IMR-90 (cell line): Measurements from ENCODE around the gene KCTD4. TPM values are rescaled to one million over a fixed set of nuclear protein-coding genes. Genes with fewer than 3 reads are reported as not detected.

Experiments
- ATAC-seq: fragments of 200-7000 bp; cut with Tn5 transposase; 2 replicates; pipeline ENCODE4 v1.9.1; 2020; ENCODE audit warnings: low read depth, mild to moderate bottlenecking, moderate library complexity
- BruUV-seq: library from RNA; stranded (reverse); fragments of 400-500 nt; replicated peaks from 2 replicates; lab custom pipeline; 2021; lab: Mats Ljungman, UMichigan
- CTCF ChIA-PET: fragments of 300-600 bp; formaldehyde crosslinking; extraction: SDS; loops from one replicate; lab custom pipeline; 2021; ENCODE audit warnings: antibody characterized with exemption; lab: Yijun Ruan, JAX
- POLR2A ChIA-PET: fragments of 300-600 bp; sonication (Branson Sonifier 250); formaldehyde crosslinking; loops from one replicate; lab custom pipeline; 2022; ENCODE audit warnings: antibody characterized with exemption; ENCODE audit not compliant: unreplicated experiment; lab: Charles Lee
- DNase-seq: peaks from one replicate; pipeline ENCODE4 v3.0.0; 2013
- H2AFZ ChIP-seq: replicated peaks from 2 replicates; pipeline ENCODE3; 2013; ENCODE audit warnings: low read length, mild to moderate bottlenecking; ENCODE audit not compliant: poor library complexity
- H2AK5ac ChIP-seq: 2 replicates; pipeline ENCODE4 v1.6.1; 2013; ENCODE audit warnings: low read depth, low read length, inconsistent platforms
- H2AK9ac ChIP-seq: replicated peaks from 2 replicates; pipeline ENCODE3; 2013; ENCODE audit warnings: mild to moderate bottlenecking, low read depth, low read length, moderate library complexity; ENCODE audit not compliant: poor library complexity
- H2BK120ac ChIP-seq: 2 replicates; pipeline ENCODE4 v1.6.1; 2013; ENCODE audit warnings: low read depth, low read length, inconsistent platforms
- H2BK15ac ChIP-seq: 3 replicates; pipeline ENCODE4 v1.6.1; 2013; ENCODE audit warnings: low read depth, low read length, inconsistent platforms
- H2BK20ac ChIP-seq: 2 replicates; pipeline ENCODE4 v1.6.1; 2013; ENCODE audit warnings: low read depth, mild to moderate bottlenecking, inconsistent platforms, low read length, moderate library complexity
- H2BK5ac ChIP-seq: 2 replicates; pipeline ENCODE4 v1.6.1; 2013; ENCODE audit warnings: mild to moderate bottlenecking, low read depth, low read length, inconsistent platforms; ENCODE audit not compliant: poor library complexity, severe bottlenecking
- H3K14ac ChIP-seq: replicated peaks from 2 replicates; pipeline ENCODE4 v1.6.1; 2013; ENCODE audit warnings: low read depth, low read length, inconsistent platforms
- H3K18ac ChIP-seq: 2 replicates; pipeline ENCODE4 v1.6.1; 2013; ENCODE audit warnings: low read depth, low read length, control low read depth
- H3K23ac ChIP-seq: 2 replicates; pipeline ENCODE4 v1.6.1; 2013; ENCODE audit warnings: low read depth, low read length, inconsistent platforms
- H3K27ac ChIP-seq: 2 replicates; pipeline ENCODE4 v1.5.1; 2013; ENCODE audit warnings: mild to moderate bottlenecking, control low read depth, low read length; ENCODE audit not compliant: insufficient read depth
- H3K27me3 ChIP-seq: 2 replicates; pipeline ENCODE4 v1.6.1; 2013; ENCODE audit warnings: low read length; ENCODE audit not compliant: control insufficient read depth, insufficient read depth
- H3K36me3 ChIP-seq: 2 replicates; pipeline ENCODE4 v1.6.1; 2013; ENCODE audit warnings: low read length, mixed read lengths; ENCODE audit not compliant: control insufficient read depth, insufficient read depth
- H3K4ac ChIP-seq: 2 replicates; pipeline ENCODE4 v1.6.1; 2013; ENCODE audit warnings: low read depth, low read length, inconsistent platforms
- H3K4me1 ChIP-seq: 2 replicates; pipeline ENCODE4 v1.6.1; 2013; ENCODE audit warnings: low read length, mixed read lengths; ENCODE audit not compliant: control insufficient read depth, insufficient read depth
- H3K4me2 ChIP-seq: 2 replicates; pipeline ENCODE4 v1.6.1; 2013; ENCODE audit warnings: low read depth, mild to moderate bottlenecking, control low read depth, low read length, moderate library complexity
- H3K4me3 ChIP-seq: 2 replicates; pipeline ENCODE4 v1.5.1; 2013; ENCODE audit warnings: low read depth, mild to moderate bottlenecking, control low read depth, low read length, moderate library complexity; ENCODE audit not compliant: insufficient read depth
- H3K56ac ChIP-seq: 2 replicates; pipeline ENCODE4 v1.6.1; 2013; ENCODE audit warnings: low read length, inconsistent platforms; ENCODE audit not compliant: insufficient read depth; ENCODE audit errors: extremely low read depth
- H3K79me1 ChIP-seq, 2 experiments: 2 replicates each; pipeline ENCODE4 v1.6.1; 2013; ENCODE audit warnings: low read length in 2 of 2, inconsistent platforms in 1 of 2, low read depth in 1 of 2
- H3K9ac ChIP-seq: 2 replicates; pipeline ENCODE4 v1.6.1; 2013; ENCODE audit warnings: low read depth, low read length, control low read depth
- H3K9me1 ChIP-seq: 2 replicates; pipeline ENCODE4 v1.6.1; 2013; ENCODE audit warnings: low read length, inconsistent platforms; ENCODE audit not compliant: insufficient read depth
- H3K9me3 ChIP-seq: 2 replicates; pipeline ENCODE4 v1.6.1; 2013; ENCODE audit warnings: low read length; ENCODE audit not compliant: control insufficient read depth, insufficient read depth
- H4K20me1 ChIP-seq: 2 replicates; pipeline ENCODE4 v1.6.1; 2013; ENCODE audit warnings: low read length, inconsistent platforms; ENCODE audit not compliant: insufficient read depth
- H4K5ac ChIP-seq: 2 replicates; pipeline ENCODE4 v1.6.1; 2013; ENCODE audit warnings: mild to moderate bottlenecking, low read depth, low read length, control low read depth
- H4K8ac ChIP-seq, 2 experiments: 2 replicates each; pipeline ENCODE4 v1.6.1; 2013; ENCODE audit warnings: low read depth in 2 of 2, low read length in 2 of 2, control low read depth in 1 of 2, inconsistent platforms in 1 of 2
- H4K91ac ChIP-seq: 2 replicates; pipeline ENCODE4 v1.6.1; 2013; ENCODE audit warnings: low read depth, low read length, inconsistent platforms; ENCODE audit not compliant: insufficient read depth
- CEBPB ChIP-seq: IDR thresholded peaks from 2 replicates; pipeline ENCODE4 v1.6.1; 2012; ENCODE audit warnings: low read depth, low read length, improper control_type of control experiment
- FOS ChIP-seq: fragments of 150-350 bp; IDR thresholded peaks from 2 replicates; pipeline ENCODE4 v1.6.1; 2016; ENCODE audit warnings: low read depth, low read length
- MAZ ChIP-seq: IDR thresholded peaks from 2 replicates; pipeline ENCODE4 v1.6.1; 2012; ENCODE audit warnings: low read depth, mild to moderate bottlenecking, low read length, improper control_type of control experiment, moderate library complexity, borderline replicate concordance
- MXI1 ChIP-seq: IDR thresholded peaks from 2 replicates; pipeline ENCODE4 v1.6.1; 2012; ENCODE audit warnings: low read depth, mild to moderate bottlenecking, low read length, moderate library complexity, borderline replicate concordance
- RAD21 ChIP-seq: IDR thresholded peaks from 2 replicates; pipeline ENCODE4 v1.6.1; 2012; ENCODE audit warnings: low read length, improper control_type of control experiment
- RCOR1 ChIP-seq: IDR thresholded peaks from 2 replicates; pipeline ENCODE4 v1.6.1; 2012; ENCODE audit warnings: mild to moderate bottlenecking, low read length, improper control_type of control experiment; ENCODE audit not compliant: insufficient replicate concordance
- SMC3 ChIP-seq: fragments of 150-350 bp; IDR thresholded peaks from 2 replicates; pipeline ENCODE4 v1.6.1; 2016; ENCODE audit warnings: low read depth, mild to moderate bottlenecking, antibody characterized with exemption, low read length, moderate library complexity
- USF2 ChIP-seq: fragments of 150-350 bp; IDR thresholded peaks from 2 replicates; pipeline ENCODE4 v1.6.1; 2017; ENCODE audit warnings: mild to moderate bottlenecking, antibody characterized with exemption, low read length, low read depth
- WGBS, 2 experiments: methylation state at CpG; one replicate each; pipeline versions ENCODE4 v1.1.5 to v1.1.7; 2013; ENCODE audit warnings: missing lambda C conversion rate in 2 of 2; ENCODE audit not compliant: insufficient read length in 1 of 2; ENCODE audit errors: extremely low coverage in 2 of 2; 5-methylcytosine and 5-hydroxymethylcytosine counted together
- dilution Hi-C: fragments of 300-500 bp; cut with HindIII; formaldehyde crosslinking; loops from one replicate; pipeline ENCODE4 v1.14.3; 2018; ENCODE audit warnings: low sequenced_read_pairs; ENCODE audit not compliant: unreplicated experiment
- in situ Hi-C: fragments of 300-500 bp; cut with MboI; formaldehyde crosslinking; loops from 3 replicates; pipeline ENCODE4 v1.14.3; 2019; ENCODE audit warnings: low sequenced_read_pairs, inconsistent platforms, mixed read lengths
- intact Hi-C: fragments of 100-400 bp; cut with micrococcal nuclease; formaldehyde crosslinking; loops from 2 replicates; pipeline ENCODE4 v1.10.0; 2022
- polyA plus RNA-seq, 3 experiments: library from polyadenylated mRNA; depleted of rRNA; stranded (reverse); fragments of >200 nt; gene quantifications; 2 replicates each; pipeline ENCODE4 v1.2.3, GENCODE V29; 2012; ENCODE audit warnings: low replicate concordance in 1 of 3
- total RNA-seq: library from RNA; depleted of rRNA; stranded (reverse); fragments of >200 nt; gene quantifications from 2 replicates; pipeline ENCODE4 v1.2.3, GENCODE V29; 2012
- TF ChIP-seq, protein P1 (sequence below): fragments of 150-350 bp; IDR thresholded peaks from 2 replicates; pipeline ENCODE4 v1.6.1; 2016; ENCODE audit warnings: low read depth, mild to moderate bottlenecking, low read length, moderate library complexity, borderline replicate concordance
- TF ChIP-seq, protein P2 (sequence below): conservative IDR thresholded peaks from 2 replicates; pipeline ENCODE4 v1.5.1; 2012; ENCODE audit warnings: mild to moderate bottlenecking, low read depth, low read length, improper control_type of control experiment

KCTD4 gene
- total and polyA plus RNA-seq, 2 of the 4 experiments (the other 2 are of a cell fraction) = 0.53 to 0.72 TPM

GRCh38 chr13:45231305-45231704 lies 30.5 kb upstream of the KCTD4 start:
- 0 out of 2 replicates have a peak, but pooled peaks cover 3% of the 10 kb centered on the region for H3K9me1 ChIP-seq
- H3K79me1 ChIP-seq = peaks cover 11 to 42% of the 10 kb centered on the region in 2 experiments
- no peak overlapping the region for H3K18ac ChIP-seq
- POLR2A ChIA-PET = no interaction called here
- no peak overlapping the region for H3K9ac ChIP-seq
- 0 out of 2 replicates have a peak overlapping the region, but pooled peaks have one; percentile 45 for H3K14ac ChIP-seq
- CTCF ChIA-PET = interaction anchor here (0.5 to 1.1 kb wide), 2 partner anchors 8 kb away, joined by 3 read pairs; no protein-coding TSS in a partner anchor
- 100% methylated on average over 1 of the region's 4 CpGs; no CpG with 5 or more reads in 1 of the 2 experiments for WGBS, 2 experiments
- no peaks in the 10 kb centered on the region for H4K20me1 ChIP-seq
- H3K4me1 ChIP-seq = no peaks in the 10 kb centered on the region; the same call in 1 of the 2 replicates
- no peak overlapping the region for H2BK120ac ChIP-seq
- H3K27ac ChIP-seq = no peak overlapping the region
- no TSS peak for BruUV-seq
- H3K4ac ChIP-seq = no peak overlapping the region
- H2BK20ac ChIP-seq = no peak overlapping the region
- dilution Hi-C loops = no loop called here
- H3K4me3 ChIP-seq = no peak overlapping the region
- no peak overlapping the region for H4K8ac ChIP-seq
- no peak overlapping the region for H2BK5ac ChIP-seq
- no peak overlapping the region for H4K5ac ChIP-seq
- no peak overlapping the region for H2AFZ ChIP-seq
- in situ Hi-C loops = no loop called here
- H3K23ac ChIP-seq = peak overlapping the region; percentile 41; the same call in 1 of the 2 replicates
- TF ChIP-seq USF2 = no peak
- TF ChIP-seq SMC3 = no peak
- no peak for TF ChIP-seq MXI1
- TF ChIP-seq, protein P1, sequence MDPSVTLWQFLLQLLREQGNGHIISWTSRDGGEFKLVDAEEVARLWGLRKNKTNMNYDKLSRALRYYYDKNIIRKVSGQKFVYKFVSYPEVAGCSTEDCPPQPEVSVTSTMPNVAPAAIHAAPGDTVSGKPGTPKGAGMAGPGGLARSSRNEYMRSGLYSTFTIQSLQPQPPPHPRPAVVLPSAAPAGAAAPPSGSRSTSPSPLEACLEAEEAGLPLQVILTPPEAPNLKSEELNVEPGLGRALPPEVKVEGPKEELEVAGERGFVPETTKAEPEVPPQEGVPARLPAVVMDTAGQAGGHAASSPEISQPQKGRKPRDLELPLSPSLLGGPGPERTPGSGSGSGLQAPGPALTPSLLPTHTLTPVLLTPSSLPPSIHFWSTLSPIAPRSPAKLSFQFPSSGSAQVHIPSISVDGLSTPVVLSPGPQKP = no peak
- TF ChIP-seq RAD21 = no peak
- no peak for TF ChIP-seq CEBPB
- TF ChIP-seq FOS = no peak
- no peak for TF ChIP-seq MAZ
- TF ChIP-seq, protein P2, sequence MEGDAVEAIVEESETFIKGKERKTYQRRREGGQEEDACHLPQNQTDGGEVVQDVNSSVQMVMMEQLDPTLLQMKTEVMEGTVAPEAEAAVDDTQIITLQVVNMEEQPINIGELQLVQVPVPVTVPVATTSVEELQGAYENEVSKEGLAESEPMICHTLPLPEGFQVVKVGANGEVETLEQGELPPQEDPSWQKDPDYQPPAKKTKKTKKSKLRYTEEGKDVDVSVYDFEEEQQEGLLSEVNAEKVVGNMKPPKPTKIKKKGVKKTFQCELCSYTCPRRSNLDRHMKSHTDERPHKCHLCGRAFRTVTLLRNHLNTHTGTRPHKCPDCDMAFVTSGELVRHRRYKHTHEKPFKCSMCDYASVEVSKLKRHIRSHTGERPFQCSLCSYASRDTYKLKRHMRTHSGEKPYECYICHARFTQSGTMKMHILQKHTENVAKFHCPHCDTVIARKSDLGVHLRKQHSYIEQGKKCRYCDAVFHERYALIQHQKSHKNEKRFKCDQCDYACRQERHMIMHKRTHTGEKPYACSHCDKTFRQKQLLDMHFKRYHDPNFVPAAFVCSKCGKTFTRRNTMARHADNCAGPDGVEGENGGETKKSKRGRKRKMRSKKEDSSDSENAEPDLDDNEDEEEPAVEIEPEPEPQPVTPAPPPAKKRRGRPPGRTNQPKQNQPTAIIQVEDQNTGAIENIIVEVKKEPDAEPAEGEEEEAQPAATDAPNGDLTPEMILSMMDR = no peak
- TF ChIP-seq RCOR1 = no peak
- no peaks in the 10 kb centered on the region for H3K9me3 ChIP-seq
- H2AK9ac ChIP-seq = no peak overlapping the region
- ATAC-seq (no peak), DNase-seq (peak; percentile 28)
- H3K4me2 ChIP-seq = no peak overlapping the region
- intact Hi-C loops = no loop called here
- no peak overlapping the region for H2BK15ac ChIP-seq
- no peak overlapping the region for H3K56ac ChIP-seq
- no peak overlapping the region for H2AK5ac ChIP-seq
- 0 out of 2 replicates have a peak, but pooled peaks cover 2% of the 10 kb centered on the region for H3K36me3 ChIP-seq
- no peak overlapping the region for H4K91ac ChIP-seq
- no peaks in the 10 kb centered on the region for H3K27me3 ChIP-seq
